SK-N-SH treated with all-trans-retinoic acid at 6 μM for 48 hours (cell line): ENCODE measurements around the gene ZNF524.

Experiments used
- CSRNP3 ChIP-seq: fragments of 250-450 bp; sonication (Bioruptor Pico); IDR thresholded peaks from 2 replicates; pipeline ENCODE4 v1.5.1; 2021; ENCODE audit warnings: mild to moderate bottlenecking, moderate library complexity
- GLIS3 ChIP-seq: fragments of 250-450 bp; sonication (Bioruptor Pico); IDR thresholded peaks from 2 replicates; pipeline ENCODE4 v1.5.0; 2020; ENCODE audit warnings: mild to moderate bottlenecking, moderate library complexity

DNA sequence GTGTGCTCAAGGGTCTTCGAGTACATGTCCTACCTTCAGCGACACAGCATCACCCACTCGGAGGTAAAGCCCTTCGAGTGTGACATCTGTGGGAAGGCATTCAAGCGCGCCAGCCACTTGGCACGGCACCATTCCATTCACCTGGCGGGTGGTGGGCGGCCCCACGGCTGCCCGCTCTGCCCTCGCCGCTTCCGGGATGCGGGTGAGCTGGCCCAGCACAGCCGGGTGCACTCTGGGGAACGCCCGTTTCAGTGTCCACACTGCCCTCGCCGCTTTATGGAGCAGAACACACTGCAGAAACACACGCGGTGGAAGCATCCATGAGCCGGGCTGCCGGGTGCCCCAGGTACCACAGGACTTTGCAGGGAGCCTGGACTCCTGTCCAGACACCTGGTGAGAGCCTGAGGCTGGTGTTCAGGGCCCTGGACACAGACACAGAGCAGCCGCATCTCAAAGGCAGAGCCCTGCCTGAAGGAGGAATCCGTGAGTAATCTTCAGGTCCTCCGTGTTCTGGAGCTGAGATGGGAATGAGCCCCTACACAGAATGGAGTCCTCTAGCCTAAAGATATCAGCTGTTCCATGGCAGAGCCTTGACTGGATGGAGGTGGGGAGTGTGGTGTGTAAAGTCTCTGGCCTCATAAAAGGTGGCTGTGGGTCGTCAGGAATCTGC, 44.9 kb downstream of the ZNF524 start:
- TF ChIP-seq GLIS3 (no peak), CSRNP3 (no peak)
